Muscle of leg (tissue), 11 donors: ENCODE measurements around the gene SPRR3. TPM values are rescaled to one million over a fixed set of nuclear protein-coding genes. Genes with fewer than 3 reads are reported as not detected.

ENCODE experiments used
- DNase-seq: peaks from one replicate; pipeline ENCODE4 v3.0.0; 2013
- H3K27ac ChIP-seq: one replicate; pipeline ENCODE4 v1.5.1; 2013; ENCODE audit warnings: mild to moderate bottlenecking, low read length, control low read depth
- H3K27me3 ChIP-seq: one replicate; pipeline ENCODE4 v1.6.1; 2013; ENCODE audit warnings: low read length; ENCODE audit not compliant: control insufficient read depth, insufficient read depth
- H3K36me3 ChIP-seq: one replicate; pipeline ENCODE4 v1.6.1; 2013; ENCODE audit warnings: low read length; ENCODE audit not compliant: control insufficient read depth, insufficient read depth
- H3K4me1 ChIP-seq: one replicate; pipeline ENCODE4 v1.6.1; 2013; ENCODE audit warnings: low read length; ENCODE audit not compliant: control insufficient read depth, insufficient read depth
- H3K4me3 ChIP-seq: one replicate; pipeline ENCODE4 v1.5.1; 2013; ENCODE audit warnings: low read length, control low read depth
- H3K9me3 ChIP-seq: replicated peaks from 2 replicates; pipeline ENCODE4 v1.6.1; 2013; ENCODE audit warnings: low read depth, low read length; ENCODE audit not compliant: control insufficient read depth
- WGBS: methylation state at CpG from one replicate; pipeline ENCODE4 v1.1.5; 2013; ENCODE audit warnings: missing lambda C conversion rate; ENCODE audit not compliant: insufficient coverage; 5-methylcytosine and 5-hydroxymethylcytosine counted together
- polyA plus RNA-seq, 8 donors: library from polyadenylated mRNA; unstranded; fragments of 120-200 nt; gene quantifications; one replicate each; pipeline versions ENCODE4 v1.2.1 to v1.2.3, GENCODE V29; 2013; ENCODE audit warnings: inconsistent platforms in 1 of 8, low replicate concordance in 1 of 8; ENCODE audit not compliant: insufficient read length in 8 of 8, insufficient read depth in 1 of 8
- total RNA-seq: library from RNA; stranded (reverse); fragments of 120-200 nt; gene quantifications from one replicate; pipeline ENCODE4 v1.2.4, GENCODE V29; 2013

Gene SPRR3
- total and polyA plus RNA-seq, 9 donors = 0.18 to 38.9 (median 0.90) TPM; not detected in 5

DNA sequence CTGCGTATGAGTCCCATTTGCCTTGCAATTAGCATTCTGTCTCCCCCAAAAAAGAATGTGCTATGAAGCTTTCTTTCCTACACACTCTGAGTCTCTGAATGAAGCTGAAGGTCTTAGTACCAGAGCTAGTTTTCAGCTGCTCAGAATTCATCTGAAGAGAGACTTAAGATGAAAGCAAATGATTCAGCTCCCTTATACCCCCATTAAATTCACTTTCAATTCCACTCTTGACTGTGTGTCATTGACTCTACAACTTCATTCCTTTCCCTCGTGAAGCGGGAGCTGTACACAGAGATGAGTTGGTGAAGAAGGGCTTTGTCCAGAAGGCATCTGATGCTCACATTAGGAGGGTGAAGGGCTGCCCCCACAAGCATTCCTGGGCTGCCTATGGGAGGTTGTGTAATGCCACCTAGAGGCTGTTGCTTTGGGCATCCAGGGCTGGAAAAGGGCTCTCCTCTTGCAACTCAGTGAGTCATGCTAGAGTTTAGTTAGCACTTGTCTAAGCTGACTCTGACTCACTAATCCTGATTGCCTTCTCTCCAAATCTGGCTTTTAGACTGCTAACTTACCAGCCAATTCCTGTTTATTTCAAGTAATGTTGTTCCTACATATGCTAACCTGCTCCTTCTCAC lies 31.2 kb downstream of the SPRR3 start:
- Histone ChIP-seq H3K4me1 (no peaks in the 10 kb centered on the region), H3K27me3 (no peaks in the 10 kb centered on the region), H3K27ac (no peak overlapping the region), H3K9me3 (no peaks in the 10 kb centered on the region), H3K4me3 (no peak overlapping the region), H3K36me3 (no peaks in the 10 kb centered on the region)
- WGBS = no CpG with 5 or more reads among the region's 3 CpGs
- DNase-seq = no peak

DNA sequence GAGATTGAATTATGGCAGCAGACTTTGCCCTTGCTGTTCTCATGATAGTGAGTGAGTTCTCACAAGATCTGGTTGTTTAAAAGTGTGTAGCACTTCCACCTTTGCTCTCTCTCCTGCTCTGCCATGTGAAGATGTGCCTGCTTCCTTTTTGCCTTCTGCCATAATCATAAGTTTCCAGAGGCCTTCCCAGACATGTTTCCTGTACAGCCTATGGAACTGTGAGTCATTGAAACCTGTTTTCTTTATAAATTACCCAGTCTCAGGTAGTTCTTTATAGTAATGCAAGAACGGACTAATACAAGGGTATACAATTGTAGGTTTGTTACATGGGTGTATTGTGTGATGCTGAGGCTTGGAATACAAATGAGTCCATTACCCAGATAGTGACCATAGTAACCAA lies 33.7 kb downstream of the SPRR3 start:
- H3K9me3 ChIP-seq = no peaks in the 10 kb centered on the region
- H3K36me3 ChIP-seq = no peaks in the 10 kb centered on the region
- WGBS = no CpG with 5 or more reads among the region's 1 CpG
- no peaks in the 10 kb centered on the region for H3K27me3 ChIP-seq
- H3K4me1 ChIP-seq = no peaks in the 10 kb centered on the region
- no peak for DNase-seq
- no peak overlapping the region for H3K4me3 ChIP-seq
- H3K27ac ChIP-seq = no peak overlapping the region

DNA sequence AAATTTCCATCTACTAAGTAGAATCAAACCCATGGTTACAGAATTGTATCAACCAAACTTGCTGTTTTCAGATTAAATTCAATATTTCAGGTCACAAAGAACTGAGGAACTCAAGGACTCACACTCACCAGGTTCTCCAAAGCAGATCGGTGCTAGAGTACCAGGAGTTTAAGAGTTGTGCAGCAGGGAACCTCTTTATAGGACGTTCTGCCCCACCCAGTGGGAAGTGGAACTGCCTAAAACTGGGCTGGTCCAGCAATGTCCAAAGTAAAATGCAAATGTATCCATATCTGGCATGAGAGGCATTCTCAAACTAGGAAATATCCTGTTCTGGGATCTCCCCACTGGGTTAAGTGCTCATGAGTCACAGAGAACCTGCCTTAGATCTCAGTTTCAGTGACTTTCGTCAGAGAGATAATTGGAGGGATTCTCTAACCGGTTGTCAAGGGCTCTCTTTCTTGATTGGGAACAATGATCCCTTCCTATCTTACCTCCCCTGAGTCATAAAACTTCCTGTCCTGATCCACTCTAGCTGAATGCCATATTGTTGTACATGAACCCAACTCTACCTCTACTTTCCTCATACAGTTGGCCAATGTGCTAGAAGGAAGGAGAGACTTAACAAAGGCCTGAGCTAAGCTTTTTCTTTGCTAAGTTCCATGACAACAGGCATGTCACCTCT lies 39.5 kb downstream of the SPRR3 start, which contains the start of gene SPRR2D:
Gene SPRR2D (minus strand): TSS at position 171 of the 682 bp plus-strand sequence. CDS start 774 bp downstream, outside the sequence.
- Histone ChIP-seq H3K36me3 (no peaks in the 10 kb centered on the region), H3K27ac (no peak within 1 kb of the TSS), H3K4me3 (no peak within 1 kb of the TSS), H3K4me1 (no peaks in the 10 kb centered on the region), H3K9me3 (no peaks in the 10 kb centered on the region), H3K27me3 (no peaks in the 10 kb centered on the region)
- 84% methylated on average over 2 of the region's 4 CpGs for WGBS
- DNase-seq = no peak

DNA sequence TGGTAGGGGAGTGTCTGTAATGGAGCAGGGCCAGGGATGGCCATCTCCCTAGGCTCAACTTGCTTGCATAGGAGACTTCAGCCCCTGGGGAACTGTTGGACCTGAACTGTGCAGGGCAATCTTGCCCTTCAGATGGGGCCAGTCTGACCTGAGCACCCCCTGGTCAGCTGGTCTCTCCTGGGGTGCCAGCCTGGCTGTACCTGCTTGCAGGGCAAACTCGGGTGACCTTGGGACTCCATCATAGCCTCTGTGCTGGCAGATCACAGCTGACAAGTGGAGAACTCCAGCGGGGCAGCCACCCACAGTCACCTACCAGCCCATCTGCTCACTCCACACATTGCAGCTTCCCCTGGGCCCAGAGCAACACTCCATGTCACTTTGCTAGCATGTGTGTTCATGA lies 47.7 kb downstream of the SPRR3 start:
- Histone ChIP-seq H3K4me1 (no peaks in the 10 kb centered on the region), H3K27ac (no peak overlapping the region), H3K9me3 (no peaks in the 10 kb centered on the region), H3K27me3 (no peaks in the 10 kb centered on the region), H3K4me3 (no peak overlapping the region), H3K36me3 (no peaks in the 10 kb centered on the region)
- no peak for DNase-seq
- WGBS = 95% methylated on average over 2 of the region's 2 CpGs

Other genes starting within 250 kb of the SPRR3 start
- gene KPRP, start 243.7 kb upstream of the SPRR3 start, total RNA-seq = not detected
- not detected for gene KPRP, start 243.7 kb upstream of the SPRR3 start, polyA plus RNA-seq
- not detected for gene LCE1F, start 226.6 kb upstream of the SPRR3 start, total RNA-seq
- gene LCE1F, start 226.6 kb upstream of the SPRR3 start, polyA plus RNA-seq = not detected
- not detected for gene LCE1E, start 215.5 kb upstream of the SPRR3 start, total RNA-seq
- gene LCE1E, start 215.5 kb upstream of the SPRR3 start, polyA plus RNA-seq = not detected
- not detected for gene LCE1D, start 205.0 kb upstream of the SPRR3 start, total RNA-seq
- gene LCE1D, start 205.0 kb upstream of the SPRR3 start, polyA plus RNA-seq = not detected
- not detected for gene LCE1C, start 195.1 kb upstream of the SPRR3 start, total RNA-seq
- gene LCE1C, start 195.1 kb upstream of the SPRR3 start, polyA plus RNA-seq = not detected
- gene LCE1B, start 189.8 kb upstream of the SPRR3 start, total RNA-seq = not detected
- not detected for gene LCE1B, start 189.8 kb upstream of the SPRR3 start, polyA plus RNA-seq
- not detected for gene LCE1A, start 174.3 kb upstream of the SPRR3 start, total RNA-seq
- not detected for gene LCE1A, start 174.3 kb upstream of the SPRR3 start, polyA plus RNA-seq
- not detected for gene LCE6A, start 158.9 kb upstream of the SPRR3 start, total RNA-seq
- not detected for gene LCE6A, start 158.9 kb upstream of the SPRR3 start, polyA plus RNA-seq
- gene LCE7A, start 141.8 kb upstream of the SPRR3 start, total RNA-seq = not detected
- gene LCE7A, start 141.8 kb upstream of the SPRR3 start, polyA plus RNA-seq = not detected
- gene SMCP, start 123.4 kb upstream of the SPRR3 start, total RNA-seq = not detected
- gene SMCP, start 123.4 kb upstream of the SPRR3 start, polyA plus RNA-seq = not detected
- gene IVL, start 93.2 kb upstream of the SPRR3 start, total RNA-seq = not detected
- gene IVL, start 93.2 kb upstream of the SPRR3 start, polyA plus RNA-seq = 1 to 10 TPM in 1 of 8 donors, under 1 TPM in 3, not detected in 4; 0.11 to 8.1 (median 0.32) TPM
- not detected for gene SPRR5, start 54.5 kb upstream of the SPRR3 start, total RNA-seq
- not detected for gene SPRR5, start 54.5 kb upstream of the SPRR3 start, polyA plus RNA-seq
- not detected for gene SPRR4, start 31.1 kb upstream of the SPRR3 start, total RNA-seq
- not detected for gene SPRR4, start 31.1 kb upstream of the SPRR3 start, polyA plus RNA-seq
- gene SPRR1A, start 17.7 kb upstream of the SPRR3 start, total RNA-seq = not detected
- gene SPRR1A, start 17.7 kb upstream of the SPRR3 start, polyA plus RNA-seq = not detected
- gene SPRR1B, start 29.5 kb downstream of the SPRR3 start, total RNA-seq = not detected
- gene SPRR1B, start 29.5 kb downstream of the SPRR3 start, polyA plus RNA-seq = 1 to 10 TPM in 1 of 8 donors, under 1 TPM in 1, not detected in 6; 0.73 to 2.8 TPM
- not detected for gene SPRR2D, start 39.4 kb downstream of the SPRR3 start, total RNA-seq
- not detected for gene SPRR2D, start 39.4 kb downstream of the SPRR3 start, polyA plus RNA-seq
- not detected for gene SPRR2A, start 55.8 kb downstream of the SPRR3 start, total RNA-seq
- not detected for gene SPRR2A, start 55.8 kb downstream of the SPRR3 start, polyA plus RNA-seq
- not detected for gene SPRR2B, start 69.9 kb downstream of the SPRR3 start, total RNA-seq
- under 1 TPM in 1 of 8 donors, not detected in 7; 0.50 TPM for gene SPRR2B, start 69.9 kb downstream of the SPRR3 start, polyA plus RNA-seq
- not detected for gene SPRR2E, start 92.8 kb downstream of the SPRR3 start, total RNA-seq
- gene SPRR2E, start 92.8 kb downstream of the SPRR3 start, polyA plus RNA-seq = not detected
- not detected for gene SPRR2F, start 111.8 kb downstream of the SPRR3 start, total RNA-seq
- gene SPRR2F, start 111.8 kb downstream of the SPRR3 start, polyA plus RNA-seq = under 1 TPM in 1 of 8 donors, not detected in 7; 0.28 TPM
- gene SPRR2G, start 149.1 kb downstream of the SPRR3 start, total RNA-seq = not detected
- gene SPRR2G, start 149.1 kb downstream of the SPRR3 start, polyA plus RNA-seq = not detected
- not detected for gene LELP1, start 201.7 kb downstream of the SPRR3 start, total RNA-seq
- not detected for gene LELP1, start 201.7 kb downstream of the SPRR3 start, polyA plus RNA-seq
- not detected for gene PRR9, start 215.8 kb downstream of the SPRR3 start, total RNA-seq
- gene PRR9, start 215.8 kb downstream of the SPRR3 start, polyA plus RNA-seq = not detected